HG03060 (cell line): ENCODE results near the gene SAPCD1.

Source experiments
- ATAC-seq: cut with Tn5 transposase; IDR thresholded peaks from one replicate; pipeline ENCODE4 v1.9.1; 2021; ENCODE audit warnings: low read depth, moderate number of reproducible peaks; ENCODE audit not compliant: unreplicated experiment

The SAPCD1 gene

DNA sequence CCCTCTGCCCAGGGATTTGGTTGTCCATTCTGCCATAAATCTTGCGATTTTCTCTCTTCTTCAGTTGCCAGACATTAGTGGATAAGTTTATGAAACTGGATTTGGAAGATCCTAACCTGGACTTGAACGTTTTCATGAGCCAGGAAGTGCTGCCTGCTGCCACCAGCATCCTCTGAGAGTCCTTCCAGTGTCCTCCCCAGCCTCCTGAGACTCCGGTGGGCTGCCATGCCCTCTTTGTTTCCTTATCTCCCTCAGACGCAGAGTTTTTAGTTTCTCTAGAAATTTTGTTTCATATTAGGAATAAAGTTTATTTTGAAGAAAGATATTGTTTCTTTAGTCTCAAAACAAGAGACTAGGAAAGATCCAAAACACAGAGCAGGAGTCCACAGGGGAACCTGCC is at the start of gene SAPCD1:
Gene SAPCD1 (plus strand): TSS at position 301 of the 400 bp plus-strand sequence. CDS start 399 bp downstream, outside the sequence.
- no peak for ATAC-seq

DNA sequence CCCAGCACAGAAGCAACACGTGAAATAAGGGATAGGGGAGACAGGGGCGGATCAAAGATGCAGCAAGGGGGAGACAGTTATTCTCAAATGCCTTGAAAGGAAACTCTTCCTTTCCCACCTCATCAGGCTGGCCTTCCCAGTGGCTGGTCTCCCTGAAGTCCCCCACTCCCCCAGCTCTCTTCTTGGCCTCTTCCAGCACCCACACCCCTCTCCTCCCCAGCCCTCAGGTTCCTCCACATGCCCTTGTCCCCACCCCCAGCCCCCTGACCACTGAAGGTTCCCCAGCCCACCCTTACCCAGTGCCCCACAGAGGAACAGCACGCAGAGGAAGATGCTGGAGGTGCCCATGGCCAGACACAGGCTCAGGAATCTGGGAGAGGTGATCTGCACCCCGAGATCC is 49.0 kb upstream of the SAPCD1 start:
- no peak for ATAC-seq

DNA sequence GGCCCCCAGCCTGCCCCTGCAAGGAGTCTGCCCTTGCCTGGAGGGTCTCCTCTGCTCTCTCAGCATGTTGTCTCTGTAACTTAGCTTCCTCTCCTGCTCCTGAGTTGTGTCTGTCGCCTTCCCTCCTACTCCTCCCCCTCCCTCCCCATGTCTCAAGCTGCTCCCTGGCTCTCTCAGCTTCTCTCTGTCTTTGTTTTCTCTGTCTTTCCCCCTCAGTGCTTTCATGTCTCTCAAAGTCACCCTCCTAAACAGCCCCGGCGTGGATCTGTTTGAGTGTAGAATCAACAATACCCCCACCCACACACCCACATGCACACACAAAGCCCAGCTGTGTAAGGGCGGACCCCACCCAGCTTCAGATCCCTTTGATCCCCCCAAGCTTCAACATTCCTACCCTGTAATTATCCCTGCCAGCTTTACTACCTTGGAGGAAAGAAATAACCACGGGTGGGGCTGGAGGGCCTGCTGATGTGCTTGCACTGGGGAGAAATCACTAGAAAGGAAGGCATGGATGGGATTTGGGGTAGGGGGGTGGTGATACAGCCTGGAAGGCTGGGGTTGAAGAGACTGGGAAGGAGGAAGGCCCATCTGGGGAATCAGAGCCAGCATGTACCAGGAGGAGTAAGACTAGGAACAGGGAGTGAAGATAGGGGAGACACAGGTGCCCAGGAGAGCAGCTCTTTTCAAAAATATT is 48.3 kb upstream of the SAPCD1 start:
- ATAC-seq: no peak

DNA sequence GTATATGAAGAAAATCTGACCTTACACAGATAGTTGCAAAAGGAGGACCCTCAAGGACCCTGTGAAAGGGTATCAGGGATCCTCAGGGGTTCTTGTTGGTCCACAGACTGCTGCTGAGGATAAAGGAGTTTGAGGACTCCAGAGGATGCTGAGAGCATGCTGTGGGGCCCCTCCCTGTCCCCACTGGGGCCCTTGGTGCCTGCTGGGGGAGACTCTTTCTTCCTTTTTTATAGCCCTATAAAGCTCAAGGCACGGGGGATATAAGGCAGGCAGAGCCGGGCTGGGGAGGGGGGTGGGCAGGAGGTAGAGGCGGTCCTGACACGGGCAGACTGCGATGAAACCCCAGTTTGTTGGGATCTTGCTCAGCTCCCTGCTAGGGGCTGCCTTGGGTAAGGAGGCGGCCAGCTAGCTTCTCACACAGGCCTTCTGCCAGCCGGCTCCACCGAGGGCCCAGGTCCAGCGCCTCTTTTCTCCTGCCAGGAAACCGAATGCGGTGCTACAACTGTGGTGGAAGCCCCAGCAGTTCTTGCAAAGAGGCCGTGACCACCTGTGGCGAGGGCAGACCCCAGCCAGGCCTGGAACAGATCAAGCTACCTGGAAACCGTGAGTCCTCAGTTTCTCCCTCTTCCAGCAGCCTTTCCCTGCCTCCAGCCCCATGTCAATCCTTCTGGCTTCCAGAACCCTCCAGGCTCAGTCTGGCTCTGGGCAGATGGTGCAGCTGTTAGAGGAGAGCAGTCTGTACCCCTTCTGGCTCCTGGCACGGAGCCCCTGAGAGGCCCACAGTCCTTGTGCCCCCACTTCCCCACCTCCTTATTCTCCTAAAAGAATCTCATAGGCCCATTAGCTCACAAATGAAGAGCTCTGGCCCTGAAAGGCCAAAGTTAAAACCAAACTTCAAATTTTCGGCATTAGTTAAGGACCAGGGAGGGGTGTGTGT is 47.2 kb upstream of the SAPCD1 start, which contains the start of gene LY6G6D:
Gene LY6G6D (plus strand): TSS at position 327 of the 937 bp plus-strand sequence. CDS start 8 bp downstream, at position 335.
- no peak for ATAC-seq

DNA sequence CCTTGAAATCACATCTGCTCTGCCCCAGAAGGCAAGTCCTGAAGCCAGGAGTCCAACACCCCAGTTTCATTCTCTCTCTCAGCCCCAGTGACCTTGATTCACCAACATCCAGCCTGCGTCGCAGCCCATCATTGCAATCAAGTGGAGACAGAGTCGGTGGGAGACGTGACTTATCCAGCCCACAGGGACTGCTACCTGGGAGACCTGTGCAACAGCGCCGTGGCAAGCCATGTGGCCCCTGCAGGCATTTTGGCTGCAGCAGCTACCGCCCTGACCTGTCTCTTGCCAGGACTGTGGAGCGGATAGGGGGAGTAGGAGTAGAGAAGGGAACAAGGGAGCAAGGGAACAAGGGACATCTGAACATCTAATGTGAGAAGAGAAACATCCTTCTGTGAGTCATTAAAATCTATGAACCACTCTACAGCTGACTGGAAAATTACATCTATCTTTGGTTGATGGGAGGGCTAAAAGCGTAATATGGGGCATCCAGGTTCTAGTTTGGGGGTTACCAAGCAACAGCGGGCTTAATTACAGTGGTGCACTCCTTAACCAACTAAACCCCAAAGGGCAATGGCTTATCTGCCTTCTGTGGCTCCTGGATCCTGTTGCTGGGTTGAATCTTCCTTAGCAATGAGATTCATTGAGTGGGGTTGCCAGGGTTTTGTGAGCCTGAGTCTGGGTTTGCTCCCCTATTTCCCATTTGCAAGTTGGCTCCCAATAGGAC is 44.8 kb upstream of the SAPCD1 start:
- ATAC-seq: no peak

DNA sequence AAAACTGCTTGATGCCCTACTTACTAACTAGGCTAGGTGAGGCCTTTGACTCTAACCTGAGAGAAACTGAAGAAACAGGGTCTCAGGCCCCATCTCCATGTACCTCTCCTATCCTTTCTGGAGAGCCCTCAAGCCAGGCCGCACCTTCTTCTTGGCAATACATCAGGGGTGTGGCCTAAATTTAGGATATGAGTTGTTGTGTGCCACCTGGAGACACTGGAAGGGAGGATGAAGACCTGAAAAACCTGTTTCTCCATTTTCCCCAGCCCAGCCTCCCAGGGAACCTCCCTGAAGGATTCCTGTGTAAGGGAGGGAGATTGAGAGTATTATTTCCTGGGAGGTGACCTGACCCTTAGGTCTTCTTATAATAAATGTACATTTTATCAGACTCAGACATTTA is 44.2 kb upstream of the SAPCD1 start:
- ATAC-seq: no peak

DNA sequence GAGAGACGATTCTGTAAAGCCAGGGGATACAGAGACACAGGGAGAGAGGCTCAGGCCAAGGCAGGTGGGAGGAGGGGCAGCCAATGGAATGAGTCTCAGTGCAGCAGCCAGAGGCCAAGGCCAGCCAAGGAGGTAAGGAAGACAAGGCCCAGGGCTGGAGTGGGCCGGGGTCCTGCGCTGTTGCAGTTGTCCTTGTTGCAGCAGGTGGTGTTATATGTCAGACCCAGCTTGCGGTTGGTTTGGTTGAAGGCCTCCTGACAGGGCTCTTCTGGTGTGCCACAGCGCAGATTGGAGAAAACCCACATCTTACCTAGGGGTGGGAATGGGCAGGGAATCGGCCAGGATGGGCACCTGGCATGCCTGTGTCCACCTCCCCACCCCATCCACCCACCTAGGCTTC is 43.5 kb upstream of the SAPCD1 start:
- ATAC-seq: no peak

DNA sequence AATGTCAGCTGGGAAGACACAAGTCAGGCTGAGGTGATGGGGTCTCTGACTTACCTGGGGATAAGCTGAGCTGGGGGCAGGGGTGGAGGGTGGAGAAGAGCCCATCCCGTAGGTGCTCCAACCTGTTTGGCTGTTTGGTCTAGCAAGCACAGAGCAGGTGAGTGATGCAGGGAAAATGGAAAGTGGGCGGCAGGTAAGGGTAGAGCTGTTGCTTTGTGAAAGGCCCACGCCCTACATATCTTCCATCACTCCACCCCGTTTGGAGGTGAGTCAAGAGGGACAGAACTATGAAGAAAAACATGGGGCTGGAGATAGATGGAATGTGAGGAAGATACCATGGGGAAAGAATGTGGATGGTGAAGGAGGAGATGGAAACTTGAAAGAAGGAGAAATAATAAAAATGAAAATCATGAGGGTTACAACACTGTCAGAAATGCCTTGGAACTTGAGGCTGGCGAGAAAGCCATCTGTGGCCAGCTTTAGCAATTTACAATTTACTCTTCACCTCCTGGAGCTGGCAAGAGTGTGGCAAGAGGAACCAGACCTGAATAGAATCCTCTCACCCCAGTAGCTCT is 42.2 kb upstream of the SAPCD1 start:
- no peak for ATAC-seq

DNA sequence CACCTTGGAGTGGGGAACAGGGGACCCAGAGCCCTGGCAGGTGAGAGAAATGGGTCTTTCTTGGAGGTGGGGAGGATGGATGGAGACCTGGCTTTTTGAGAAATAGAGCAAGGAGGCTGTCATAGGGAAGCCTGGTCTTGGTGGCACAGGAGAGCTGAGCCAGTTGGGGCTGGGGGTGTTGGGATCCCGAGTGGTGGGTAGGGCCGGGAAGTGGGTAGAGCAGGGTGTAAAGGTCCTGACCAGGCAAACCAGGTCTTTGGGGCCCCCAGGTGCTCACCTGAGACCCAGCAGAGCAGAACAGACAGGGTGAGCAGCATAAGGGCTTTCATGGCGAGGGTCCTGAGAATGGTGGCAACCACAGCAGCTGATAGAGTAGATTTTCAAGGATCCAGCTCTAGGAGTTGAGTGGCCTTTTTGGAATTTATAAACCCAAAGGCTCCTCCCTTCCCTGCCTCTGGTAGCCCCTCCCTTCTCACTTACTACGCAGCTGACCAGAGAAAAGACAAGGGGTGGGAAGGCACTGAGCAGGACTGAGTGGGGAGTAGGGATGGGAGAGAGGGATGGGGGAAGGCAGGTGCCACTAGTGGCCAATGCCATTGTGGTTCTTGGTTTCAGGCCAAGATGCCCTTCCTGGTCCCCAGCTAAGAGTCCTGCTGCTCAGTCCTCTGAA is 41.0 kb upstream of the SAPCD1 start, which contains the start of gene LY6G6C:
Gene LY6G6C (minus strand): TSS at position 396 of the 670 bp plus-strand sequence. CDS start 67 bp downstream, at position 329.
- no peak for ATAC-seq

DNA sequence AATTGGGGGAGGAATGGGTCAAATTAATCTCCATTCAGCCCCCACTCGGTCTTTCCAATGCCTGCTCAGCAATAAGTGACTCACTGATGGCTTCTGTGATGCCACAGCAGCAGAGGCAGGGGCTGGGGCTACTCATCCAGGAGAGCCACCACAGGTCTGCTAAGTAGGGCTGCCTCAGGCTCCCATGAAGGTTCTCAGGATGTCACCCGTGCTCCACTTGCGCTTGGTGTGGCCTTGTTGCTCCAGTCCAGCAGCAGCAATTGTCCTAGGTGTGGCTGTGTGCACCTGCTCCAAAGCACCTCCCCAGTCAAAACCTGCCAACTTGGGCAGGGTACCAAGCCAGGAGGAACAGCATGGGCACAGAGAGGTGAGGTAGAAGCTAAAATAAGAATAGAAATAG is 40.3 kb upstream of the SAPCD1 start:
- no peak for ATAC-seq

DNA sequence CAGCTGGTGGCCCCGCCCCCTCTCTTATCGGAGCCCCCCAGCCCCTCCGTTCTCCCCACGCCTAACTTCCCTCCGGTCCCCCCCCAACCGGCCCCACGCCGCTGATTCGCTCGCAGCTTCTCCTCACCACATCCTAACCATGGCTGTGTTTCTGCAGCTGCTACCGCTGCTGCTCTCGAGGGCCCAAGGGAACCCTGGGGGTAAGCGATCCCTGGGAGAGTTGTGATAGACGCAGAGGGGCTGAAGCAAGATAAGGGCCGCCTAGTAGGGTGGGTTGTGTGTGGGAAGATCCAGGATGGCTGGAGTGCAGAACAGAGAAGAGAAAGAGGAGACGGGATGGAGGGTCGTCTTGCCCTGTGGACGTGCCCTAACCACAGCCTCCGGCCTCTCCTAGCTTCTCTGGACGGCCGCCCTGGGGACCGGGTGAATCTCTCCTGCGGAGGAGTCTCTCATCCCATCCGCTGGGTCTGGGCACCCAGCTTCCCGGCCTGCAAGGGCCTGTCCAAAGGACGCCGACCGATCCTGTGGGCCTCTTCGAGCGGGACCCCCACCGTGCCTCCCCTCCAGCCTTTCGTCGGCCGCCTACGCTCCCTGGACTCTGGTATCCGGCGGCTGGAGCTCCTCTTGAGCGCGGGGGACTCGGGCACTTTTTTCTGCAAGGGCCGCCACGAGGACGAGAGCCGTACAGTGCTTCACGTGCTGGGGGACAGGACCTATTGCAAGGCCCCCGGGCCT is 39.0 kb upstream of the SAPCD1 start, which contains the start of gene MPIG6B:
Gene MPIG6B (plus strand): TSS at position 129 of the 735 bp plus-strand sequence. CDS start 11 bp downstream, at position 140.
- ATAC-seq: no peak

DNA sequence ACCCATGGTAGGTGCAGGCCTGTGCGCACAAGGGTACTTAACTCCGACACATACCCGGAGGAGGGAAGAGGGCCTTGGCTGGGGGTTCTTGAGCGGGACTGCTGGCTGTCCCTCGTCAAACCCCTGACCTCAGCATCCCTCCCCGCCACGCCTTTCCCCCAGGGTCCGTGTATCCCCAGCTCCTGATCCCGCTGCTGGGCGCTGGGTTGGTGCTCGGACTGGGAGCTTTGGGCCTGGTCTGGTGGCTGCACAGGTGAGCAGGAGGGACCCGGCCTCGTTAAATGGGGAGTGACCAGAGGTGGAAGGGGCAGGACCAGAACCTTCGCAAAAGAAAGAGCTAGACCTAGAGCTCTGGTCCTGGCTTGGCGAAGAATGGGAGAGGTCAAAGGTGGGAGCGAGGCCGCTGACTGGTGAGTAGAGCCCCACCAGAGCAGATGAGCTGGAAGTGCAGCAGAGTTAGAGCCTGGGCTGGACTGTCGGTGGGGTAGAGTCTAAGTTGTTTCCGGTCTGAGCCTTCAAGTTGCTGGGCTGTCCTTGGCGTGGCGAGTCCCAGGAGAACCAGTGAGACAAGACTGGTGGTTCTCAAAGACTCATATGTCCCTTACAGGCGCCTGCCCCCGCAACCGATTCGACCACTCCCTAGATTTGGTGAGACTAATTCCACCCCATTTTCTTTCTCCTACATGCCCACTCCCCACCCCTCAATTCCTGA is 38.3 kb upstream of the SAPCD1 start:
- ATAC-seq: no peak

DNA sequence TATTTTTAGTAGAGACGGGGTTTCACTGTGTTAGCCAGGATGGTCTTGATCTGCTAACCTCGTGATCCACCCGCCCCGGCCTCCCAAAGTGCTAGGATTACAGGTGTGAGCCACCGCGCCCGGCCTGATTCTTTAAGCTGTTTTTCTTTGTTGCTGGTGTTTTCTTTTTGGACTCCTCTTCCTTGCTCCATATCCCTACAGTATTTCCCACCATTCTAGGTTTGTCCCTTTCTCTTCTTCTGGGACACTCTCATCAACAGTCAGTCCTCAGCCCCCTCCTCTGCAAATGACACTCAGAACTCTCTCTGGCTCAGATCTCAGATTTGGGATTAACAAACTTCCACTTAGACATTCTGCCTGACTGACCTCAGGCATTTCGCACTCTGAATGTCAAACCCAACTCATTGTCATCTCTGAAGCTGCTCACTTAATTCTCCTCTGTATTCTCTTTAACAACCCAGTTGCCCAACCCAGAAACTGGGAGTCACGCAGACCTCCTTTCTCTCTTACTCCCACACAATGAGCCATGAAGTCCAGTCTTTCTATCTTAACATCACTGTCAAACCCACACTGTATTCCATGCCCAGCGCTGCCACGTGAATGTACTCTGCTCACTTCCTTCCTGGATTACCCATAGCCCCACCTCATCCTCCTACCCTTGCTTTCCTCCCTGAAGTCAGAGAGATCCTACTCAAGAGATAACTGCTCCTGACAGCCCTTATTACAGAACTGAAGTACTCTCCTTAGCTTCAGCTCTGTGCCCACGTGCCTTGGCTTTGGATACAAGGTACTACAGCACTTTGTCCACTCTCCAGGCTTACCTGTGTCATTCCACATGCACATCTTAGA is 36.7 kb upstream of the SAPCD1 start:
- ATAC-seq: no peak

DNA sequence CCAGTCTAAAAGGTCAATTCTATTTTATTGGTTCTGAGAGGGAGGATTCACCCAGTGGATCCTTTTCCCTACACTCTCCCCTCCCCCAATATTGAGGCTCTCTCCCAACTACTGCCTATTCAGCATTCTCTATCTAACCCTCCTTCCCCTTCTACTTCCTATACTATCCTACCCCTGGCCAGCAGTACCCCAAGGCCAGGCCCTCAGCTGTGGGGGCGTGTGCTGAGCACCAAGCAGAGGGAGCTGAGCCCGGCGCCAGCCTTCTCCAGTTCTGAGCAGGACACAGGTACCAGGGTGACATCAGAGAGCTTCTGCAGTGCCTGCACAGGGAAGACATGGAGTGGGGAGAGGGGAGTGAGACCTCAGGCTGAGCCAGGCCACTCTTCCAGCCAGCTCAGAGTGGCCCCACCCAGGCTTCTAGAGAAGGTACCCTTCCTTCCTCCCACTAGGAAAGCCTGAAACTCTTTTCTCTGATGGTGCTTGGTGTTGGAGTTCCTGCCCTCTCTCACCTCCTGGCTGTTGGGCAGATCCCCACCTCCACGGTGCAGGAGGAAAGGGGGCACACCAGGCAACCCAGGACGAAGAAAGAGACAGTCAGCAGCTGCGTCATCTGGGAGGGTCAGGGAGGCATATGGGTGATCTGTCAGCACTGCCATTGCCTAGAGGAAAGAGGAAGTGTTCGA is 35.3 kb upstream of the SAPCD1 start:
- ATAC-seq: peak; percentile 42

DNA sequence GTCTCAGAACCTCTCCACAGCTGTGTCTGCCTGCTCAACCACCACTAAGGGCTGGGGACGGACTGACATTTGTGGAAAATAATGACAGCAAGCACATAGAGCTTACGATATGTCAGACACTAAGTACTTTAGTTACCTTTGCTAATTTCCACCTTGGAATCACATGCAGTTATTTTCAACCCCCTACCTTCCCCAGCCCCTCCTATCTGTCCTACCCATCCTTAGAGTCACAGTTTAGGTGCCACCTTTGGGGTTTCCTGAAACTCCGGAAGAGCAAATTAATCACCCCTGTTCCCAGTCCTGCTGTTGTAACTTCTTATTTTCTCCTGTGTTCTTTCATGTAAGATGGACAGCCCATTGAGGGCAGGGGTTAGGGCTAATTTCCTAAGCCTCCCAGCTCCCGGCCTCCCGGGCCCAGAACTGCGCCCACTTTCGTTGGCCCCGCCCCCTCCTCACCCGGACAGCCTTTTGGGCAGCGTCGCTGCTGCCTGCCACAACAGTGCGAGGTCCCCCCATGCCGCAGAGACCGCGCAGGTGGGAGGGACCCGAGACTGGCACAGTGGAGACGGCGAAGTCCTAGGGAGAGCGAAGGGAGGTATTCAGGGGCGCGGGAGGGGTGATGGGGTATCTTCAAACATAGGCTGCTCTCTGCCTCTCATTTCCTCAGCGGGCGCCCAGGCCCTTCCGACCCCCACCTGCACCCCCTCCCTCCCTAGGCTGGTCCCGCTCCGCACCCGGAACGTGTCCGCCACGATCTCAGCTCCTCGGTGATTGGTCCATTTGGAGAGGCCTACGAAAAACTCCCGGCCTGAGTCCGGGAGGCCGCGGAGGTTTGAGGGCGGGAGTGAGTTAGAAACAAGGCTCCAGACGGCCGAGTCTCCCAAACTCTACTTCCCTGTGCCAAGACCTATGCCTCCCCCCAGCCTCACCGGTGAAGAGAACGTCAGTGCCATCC is 34.5 kb upstream of the SAPCD1 start:
- ATAC-seq: no peak
